NCI-H510A (cell line): ENCODE data around the gene SLC19A3.
"Not testable (repeated sequence)": the region's sequence is repeated elsewhere in the genome, so short reads cannot be mapped to it uniquely, and the experiment has no call there.

ENCODE experiments used
- DNase-seq: peaks from one replicate; lab custom pipeline; 2025; lab: John Stamatoyannopoulos, UW

SLC19A3 gene

DNA sequence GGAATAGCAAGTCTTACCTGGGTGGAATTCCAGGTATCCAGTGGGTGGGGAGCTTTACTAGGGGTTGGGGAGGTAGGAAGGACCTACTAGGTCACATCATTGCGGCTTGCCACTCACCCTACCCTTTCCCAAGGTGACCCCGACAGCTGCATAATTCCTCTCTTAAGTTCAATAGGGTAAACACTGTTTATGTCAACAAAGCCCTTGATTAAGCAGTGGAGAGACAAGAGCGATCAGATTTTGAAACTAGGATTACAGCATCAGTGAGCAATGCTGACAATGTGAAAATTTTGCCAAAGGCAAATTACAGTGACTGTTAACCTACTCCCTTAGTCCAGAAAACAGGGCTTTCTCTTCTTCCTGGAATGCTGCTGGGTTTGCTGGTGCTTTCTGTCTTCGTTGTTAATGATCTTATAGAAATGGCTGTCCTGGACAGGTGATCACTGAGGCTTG is 14.5 kb downstream of the SLC19A3 start:
- peak; percentile 29 for DNase-seq

DNA sequence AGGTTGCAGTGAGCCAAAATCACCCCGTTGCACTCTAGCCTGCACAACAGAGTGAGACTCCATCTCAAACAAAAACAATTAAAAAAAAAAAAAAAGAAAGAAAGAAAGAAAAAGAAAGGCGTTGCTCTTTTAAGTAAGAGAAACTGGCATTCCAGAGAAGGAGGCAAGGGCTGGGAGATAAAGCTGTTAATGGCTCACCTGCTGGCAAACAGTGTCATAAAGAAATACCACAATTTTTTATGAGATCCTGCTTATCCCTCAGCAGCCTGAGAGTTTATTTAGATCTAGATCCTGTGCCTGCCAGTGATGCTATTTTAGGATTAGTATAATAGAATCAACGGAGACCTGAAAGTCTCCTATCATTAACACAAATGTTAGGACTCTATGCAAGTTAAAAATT is 16.3 kb downstream of the SLC19A3 start:
- no peak for DNase-seq

DNA sequence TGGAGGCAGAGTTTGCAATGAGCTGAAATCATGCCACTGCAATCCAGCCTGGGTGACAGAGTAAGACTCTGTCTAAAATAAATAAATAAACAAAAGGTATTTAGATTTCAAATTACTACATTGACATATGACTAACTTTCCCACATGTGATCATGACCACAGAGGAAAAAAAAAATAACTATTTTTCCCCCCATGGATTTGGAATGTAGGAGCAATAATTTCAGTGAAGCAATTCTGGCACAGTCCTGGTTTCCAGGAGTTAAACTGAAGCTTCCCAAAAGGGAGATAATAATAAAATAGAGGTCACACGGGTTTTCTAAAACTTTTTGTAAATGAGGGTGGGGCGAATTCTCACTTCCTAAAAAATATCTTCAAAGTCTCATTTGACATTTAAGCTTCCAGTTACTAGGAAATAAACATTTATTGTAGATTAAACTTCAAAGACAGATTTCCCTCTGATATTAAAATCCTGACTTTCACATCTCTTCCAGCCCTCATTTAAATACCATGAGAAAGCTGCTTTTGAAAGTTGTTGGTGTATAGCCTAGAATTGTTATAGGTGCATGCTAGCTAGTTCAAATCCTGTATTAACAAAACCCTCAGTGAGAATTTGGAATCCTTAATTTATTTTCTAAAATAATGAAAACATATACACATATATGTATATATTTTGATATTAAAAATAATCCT is 20.7 kb downstream of the SLC19A3 start:
- no peak for DNase-seq

DNA sequence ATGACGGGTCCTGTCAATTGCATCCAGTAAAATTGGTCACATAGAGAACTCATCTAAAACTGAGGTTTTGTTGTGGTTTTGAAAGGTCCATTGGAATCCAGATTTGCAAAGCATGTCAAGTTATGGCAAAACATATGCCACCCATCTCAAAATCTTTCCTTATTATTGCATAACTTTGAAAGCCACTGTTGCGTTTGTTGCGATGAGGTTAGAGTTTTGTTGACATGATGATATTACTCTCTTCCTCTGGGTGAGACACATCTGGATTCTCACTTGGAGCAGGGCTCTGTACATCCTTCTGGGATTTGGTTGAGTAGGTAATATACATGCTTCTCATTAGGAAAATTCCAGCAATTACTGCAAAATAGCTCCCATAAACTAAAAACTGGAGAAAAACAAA is 30.6 kb downstream of the SLC19A3 start:
- no peak for DNase-seq

DNA sequence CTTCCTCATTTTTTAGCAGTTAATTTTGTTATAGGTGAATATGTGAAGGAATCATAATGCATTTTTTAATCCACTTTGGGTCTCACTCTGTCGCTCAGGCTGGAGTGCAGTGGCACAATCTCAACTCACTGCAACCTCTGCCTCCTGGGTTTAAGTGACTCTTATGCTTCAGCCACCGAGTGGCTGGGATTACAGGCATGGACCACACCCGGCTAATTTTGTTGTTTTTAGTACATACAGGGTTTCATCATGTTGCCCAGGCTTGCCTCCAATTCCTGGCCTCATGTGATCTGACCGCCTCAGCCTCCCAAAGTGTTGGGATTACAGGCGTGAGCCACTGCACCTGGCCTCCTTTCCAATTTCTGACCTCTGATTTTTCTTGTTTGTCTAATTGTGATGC is 33.6 kb downstream of the SLC19A3 start:
- no peak for DNase-seq

DNA sequence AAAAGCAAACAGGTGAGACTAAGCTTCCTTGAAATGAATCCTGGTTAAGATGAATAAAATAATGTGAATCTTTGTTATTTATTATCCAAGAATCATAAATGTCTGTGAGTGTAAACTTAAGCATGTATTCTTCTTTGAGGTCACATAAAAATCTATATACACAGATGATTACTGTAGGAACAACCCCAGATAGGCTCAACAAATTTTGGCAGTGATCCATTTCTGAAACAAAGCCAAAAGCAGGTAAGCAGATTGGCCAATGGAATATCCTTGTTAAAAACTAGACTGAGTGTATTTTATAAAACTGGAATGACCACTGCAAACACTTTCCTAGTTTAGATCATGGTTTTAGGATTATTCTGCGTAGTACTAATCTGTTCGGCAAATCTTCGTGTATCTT is 39.9 kb downstream of the SLC19A3 start:
- no peak for DNase-seq

DNA sequence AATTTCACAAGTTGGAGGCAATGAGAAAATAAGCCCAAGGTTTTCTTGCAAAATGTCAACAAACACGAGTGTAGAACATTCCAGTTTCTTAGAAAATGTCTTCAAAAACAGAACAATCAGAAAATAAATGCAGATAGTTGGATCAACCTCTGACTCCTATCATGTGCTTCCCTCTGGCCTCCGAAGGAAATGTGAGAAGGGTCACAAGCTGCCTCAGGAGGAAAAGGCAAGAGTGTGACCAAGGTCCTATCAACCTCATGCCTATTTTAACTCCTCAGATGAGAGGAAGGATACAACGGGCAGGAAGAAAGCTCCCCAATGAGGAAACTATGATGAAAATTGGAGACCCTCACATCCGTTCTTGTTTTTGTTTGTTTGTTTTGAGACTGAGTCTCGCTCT is 43.3 kb downstream of the SLC19A3 start:
- DNase-seq: no peak

DNA sequence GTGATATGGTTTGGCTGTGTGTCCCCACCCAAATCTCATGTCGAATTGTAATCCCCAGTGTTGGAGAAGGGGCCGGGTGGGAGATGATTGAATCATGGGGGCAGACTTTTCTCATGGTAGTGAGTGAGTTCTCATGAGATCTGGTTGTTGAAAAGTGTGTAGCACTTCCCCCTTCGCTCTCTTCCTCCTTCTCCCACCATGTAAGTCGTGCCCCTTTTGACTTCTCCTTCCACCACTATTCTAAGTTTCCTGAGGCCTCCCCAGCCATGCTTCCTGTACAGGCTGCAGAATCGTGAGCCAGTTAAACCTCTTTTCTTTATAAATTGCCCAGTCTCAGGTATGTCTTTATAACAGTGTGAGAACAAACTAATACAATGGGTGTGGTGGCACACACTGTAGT is 44.2 kb downstream of the SLC19A3 start:
- DNase-seq: not testable (repeated sequence)

DNA sequence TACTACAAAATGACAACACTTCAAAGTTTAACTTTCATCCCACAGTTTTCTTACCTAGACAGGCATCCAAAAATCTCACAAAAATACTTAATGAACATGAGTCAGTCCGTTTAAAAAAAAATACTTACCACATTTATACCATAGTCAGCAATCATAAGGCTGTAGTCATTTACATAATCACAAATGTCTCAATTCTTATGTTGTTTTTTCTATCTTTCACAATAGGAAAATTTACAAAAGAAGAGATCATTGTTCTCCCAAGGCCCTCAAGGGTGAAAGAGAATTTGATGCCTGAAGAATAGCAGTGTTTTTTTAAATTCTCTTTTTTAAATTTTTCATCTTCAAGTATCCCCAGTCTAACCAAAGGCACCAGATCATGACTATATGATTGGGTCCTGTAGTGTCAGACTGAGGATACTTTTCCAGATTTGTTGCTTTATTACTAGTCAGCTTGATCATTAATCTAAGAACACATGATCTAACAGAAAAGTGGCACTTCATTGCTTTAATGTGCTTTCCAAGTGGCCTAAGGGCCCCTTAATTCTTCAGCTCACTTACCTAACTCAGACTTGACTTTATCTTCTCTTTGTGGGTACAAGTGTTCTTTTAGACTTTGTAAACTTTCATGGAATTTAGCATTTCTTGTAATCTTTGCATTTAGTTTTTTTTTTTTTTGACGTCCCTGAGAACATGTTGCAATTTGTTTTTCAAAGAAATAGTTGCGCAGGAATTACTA is 46.5 kb downstream of the SLC19A3 start:
- DNase-seq: no peak

DNA sequence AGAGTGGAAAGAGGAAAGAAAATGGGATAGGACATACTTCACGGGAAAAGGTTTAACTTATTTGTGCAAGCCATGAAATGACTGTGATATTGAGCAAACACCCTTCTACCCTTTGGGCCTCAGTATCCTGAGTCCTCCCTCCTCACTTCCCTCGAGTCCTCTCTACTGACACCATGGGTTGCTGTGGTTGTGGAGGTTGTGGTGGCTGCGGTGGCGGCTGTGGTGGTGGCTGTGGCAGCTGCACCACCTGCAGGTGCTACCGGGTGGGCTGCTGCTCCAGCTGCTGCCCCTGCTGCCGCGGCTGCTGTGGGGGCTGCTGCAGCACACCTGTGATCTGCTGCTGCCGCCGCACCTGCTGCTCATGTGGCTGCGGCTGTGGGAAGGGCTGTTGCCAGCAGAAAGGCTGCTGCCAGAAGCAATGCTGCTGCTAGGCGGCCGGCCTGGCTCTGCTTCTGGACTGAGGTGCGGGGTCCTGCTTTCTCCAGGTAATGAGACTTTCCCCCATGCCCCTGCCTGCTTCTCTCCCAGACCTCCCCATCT is 51.1 kb downstream of the SLC19A3 start, which contains the start of gene SCYGR5:
Gene SCYGR5, plus strand, starts transcription at position 174 of the 540 bp plus-strand sequence. Its CDS starts 0 bp downstream, at position 174.
- not testable (repeated sequence) for DNase-seq

DNA sequence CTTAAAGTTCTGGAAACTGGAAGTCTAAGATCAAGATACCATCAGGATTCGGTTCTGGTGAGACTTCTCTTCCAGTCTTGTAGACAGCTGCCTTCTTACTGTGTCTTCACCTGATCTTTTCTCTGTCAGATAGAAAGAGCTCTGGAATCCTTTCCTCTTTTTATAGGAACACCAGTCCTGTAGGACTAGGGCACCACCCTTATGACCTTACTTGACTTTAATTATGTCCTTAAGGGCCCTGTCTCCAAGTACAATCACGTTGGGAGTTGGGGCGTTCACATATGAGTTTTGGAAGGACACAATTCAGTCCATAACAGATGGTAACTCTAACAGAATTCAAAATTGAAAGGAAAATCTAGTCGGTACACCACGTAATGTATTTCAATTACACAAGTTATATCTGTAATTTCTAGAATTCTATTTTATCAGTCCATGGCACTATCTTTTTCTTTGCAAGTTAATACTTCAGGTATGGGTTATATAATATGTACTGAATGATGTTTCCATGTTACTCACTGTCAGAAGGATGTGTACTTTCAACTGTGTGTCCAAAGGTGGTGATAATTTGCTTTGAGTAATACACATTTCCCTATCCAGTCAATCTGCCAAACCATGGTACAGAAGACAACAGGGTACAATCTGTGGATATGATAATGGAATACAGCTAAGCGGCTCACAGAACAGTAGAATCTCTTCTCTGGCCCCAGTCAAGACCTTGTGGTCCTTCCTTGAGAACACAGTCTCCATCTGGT is 52.5 kb downstream of the SLC19A3 start:
- DNase-seq: no peak

DNA sequence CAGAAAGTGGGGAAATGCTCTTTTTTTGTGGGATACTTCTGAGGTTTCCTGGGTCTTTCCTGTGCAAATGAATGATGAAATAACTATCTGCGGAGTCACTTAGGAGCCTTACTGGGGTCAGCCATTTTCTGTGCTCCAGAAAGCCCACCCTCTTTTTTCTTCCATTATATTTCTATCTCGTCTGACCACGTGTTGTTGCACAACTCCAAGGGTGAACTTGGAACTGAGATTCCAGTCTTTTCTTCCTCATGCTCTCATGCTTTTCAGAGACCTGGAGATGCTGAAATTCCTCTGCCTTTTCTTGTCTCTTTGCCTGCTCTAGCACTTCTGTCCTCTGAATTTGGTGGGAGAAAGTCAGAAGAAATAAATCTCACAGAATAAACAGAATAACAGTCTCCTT is 56.0 kb downstream of the SLC19A3 start:
- DNase-seq: no peak

DNA sequence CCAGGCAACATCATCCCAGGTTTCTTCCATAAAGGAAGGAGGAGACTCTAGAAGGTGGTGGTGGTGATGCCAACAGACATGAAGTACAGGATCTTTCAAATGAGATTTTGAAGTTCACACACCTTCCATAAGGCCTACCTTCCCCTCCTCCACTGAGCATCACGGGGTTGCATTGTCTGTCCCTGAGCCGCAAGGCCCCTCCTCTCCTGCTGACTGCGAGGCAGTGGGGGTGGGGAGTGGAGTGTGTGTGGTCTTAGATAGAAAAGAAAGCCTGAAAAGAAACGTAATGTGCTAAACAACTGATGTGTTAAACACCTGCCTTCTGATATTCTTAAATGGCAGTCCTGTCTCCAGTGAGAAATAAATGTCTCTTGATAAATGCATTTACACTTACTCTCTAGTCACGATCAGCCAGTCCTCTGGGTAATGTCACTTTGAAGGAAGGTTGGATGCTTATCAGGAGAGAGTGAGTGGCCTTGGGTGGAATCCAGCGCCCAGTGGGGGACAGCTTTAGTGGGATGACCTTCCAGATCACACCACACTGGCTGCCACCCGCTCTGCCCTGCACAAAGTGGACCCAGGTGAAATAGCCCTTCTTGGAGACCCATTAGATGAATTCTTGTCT is 56.7 kb downstream of the SLC19A3 start:
- no peak for DNase-seq

DNA sequence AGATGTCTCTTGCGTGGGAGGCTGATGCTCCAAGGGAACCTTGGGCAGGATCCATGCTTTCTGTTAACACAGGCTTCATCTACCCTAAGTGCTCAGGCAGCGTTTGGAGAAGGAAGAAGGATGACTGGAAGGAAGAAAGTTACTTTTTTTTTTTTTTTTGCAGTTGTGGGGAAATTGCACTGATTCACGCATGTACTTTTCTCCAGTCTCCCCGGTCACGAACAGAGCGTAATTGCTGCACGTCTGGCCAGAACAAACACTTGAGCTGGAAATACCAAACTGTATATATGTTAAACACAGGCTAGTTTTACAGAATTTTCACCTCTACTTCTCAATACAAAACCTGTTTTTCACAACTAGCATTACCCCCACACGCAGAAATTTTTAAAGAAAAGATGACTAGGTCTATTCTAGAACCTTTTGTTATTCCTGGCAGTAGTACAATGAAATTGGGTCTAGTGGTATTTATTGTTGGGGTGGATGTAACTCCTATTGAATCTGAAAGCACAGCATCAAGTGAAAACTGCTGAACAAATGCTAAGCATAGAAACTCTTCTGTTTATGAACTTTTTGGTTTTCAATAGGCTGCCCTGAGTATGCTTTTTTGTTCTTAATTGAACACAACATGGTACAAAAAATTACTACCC is 60.5 kb downstream of the SLC19A3 start:
- no peak for DNase-seq

DNA sequence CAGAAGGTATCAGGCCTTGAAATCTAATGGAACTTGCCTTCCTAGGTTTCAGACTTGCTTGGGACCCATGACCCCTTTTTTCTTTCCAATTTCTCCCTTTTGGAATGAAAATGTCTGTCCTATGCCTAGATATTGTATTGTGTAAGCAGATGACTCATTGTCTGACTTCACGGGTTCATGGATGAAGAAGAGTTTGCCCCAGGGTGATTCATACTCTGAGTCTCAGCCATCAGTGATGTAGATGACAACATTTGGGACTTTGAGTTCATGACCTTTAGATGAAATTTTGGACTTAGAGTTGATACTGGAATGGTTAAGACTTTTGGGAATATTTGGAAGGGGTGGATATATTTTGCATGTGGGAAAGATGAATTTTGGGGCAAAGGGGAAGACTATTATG is 62.4 kb downstream of the SLC19A3 start:
- DNase-seq: no peak

DNA sequence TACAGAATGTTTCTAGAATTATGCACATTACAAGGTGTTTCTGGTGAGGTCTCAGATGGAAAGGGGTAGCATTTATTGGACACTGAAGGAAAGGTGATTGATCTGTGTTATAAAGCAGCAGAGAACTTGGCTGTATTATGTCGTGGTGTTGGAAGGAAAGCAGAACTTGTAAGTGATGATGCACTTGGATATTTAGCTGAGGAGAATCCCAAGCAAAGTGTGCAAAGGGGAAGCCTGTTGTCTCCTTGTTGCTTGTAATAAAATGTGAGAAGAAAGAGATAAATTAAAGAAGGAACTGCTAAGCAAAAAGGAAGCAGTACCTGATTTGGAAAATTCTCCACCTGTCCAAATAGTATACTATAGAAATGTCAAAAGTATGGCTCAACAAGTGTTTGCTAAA is 63.4 kb downstream of the SLC19A3 start:
- DNase-seq: no peak

DNA sequence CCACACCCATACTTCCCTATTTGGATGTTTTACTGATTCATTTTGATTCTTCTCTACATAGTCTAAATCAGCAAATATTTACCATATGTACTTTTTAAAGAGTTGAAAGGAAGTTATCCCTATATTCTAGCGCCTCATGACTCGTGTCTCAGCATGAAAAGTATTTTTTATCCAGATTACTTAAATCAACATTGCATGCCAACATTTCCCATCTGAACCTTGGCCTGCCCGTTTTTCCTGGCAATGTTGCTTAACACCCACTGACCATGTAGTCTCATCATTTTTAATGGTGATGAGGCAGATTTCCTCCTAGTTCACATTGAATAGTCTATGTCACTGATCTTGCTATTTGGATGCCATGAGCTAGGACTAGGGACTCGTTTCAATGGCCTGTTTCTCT is 64.4 kb downstream of the SLC19A3 start:
- DNase-seq: no peak

DNA sequence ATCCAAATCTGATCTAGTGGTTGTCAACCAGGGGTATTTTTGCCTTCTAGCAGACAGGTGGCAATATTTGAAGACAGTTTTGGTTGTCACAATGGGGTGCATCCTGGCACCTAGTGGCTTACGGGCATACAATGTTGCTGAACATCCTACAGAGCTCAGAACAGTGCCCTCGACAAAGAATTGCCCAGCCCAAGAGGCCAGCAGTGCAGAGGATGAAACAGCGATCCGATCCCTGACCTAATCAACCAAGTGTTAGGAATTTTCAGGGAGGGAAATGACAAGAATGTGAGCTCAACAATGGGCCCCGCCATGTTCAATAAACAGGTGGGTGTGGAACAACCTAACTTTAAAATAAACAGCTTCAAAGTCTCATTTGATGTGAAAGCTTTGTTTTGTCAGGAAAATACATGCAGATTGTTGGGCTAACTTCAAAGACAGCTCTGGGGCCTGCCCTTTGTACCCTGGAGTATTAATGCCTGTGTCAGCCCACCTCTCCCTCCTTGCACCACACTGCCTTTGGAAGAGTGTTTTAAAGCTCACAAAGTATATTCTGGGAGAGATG is 73.8 kb downstream of the SLC19A3 start:
- DNase-seq: no peak

DNA sequence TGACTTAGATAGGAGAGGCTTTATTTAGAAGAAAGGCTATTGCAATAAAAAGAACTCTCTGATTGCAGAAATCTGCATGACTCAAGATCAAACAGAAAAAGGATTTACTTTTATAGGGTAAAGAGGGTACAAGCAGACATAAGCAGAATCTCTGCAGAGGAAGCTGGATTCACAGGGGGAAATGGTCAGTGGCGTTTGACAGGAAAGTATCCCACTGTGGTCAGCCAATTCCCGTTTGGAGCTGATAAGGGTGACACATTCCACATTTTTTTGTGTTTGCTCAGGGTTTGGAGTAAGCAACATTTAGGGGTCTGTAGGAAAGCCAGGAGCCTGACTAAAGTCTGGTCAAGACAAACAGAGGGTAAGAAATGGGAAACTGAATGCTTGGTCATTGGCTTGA is 75.2 kb downstream of the SLC19A3 start:
- DNase-seq: no peak

DNA sequence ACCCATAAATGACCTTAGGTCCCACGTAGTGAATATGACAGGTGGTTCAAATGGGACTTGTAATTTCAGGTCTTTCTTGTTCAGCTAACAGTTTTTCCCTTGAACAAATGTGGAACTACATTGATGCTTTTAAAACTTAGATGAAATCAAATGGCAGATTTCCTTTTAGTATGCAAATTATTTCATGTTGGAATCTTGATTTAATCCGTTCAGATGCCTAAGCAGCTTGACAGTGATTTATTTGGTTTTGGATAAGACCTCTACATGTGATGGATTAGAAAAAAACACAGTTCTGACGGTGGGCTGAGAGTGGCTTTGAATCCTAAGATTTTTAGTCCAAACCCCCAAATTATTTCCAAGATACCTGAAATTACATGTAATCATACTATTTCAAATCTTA is 83.6 kb downstream of the SLC19A3 start:
- DNase-seq: no peak
